DMS53 (cell line): ENCODE measurements around the gene GPR35.
A peak's percentile ranks its signal among the peaks of the same experiment; 100 is the strongest.

ENCODE experiments used
- DNase-seq: peaks from one replicate; lab custom pipeline; 2025; lab: John Stamatoyannopoulos, UW

Gene GPR35

DNA sequence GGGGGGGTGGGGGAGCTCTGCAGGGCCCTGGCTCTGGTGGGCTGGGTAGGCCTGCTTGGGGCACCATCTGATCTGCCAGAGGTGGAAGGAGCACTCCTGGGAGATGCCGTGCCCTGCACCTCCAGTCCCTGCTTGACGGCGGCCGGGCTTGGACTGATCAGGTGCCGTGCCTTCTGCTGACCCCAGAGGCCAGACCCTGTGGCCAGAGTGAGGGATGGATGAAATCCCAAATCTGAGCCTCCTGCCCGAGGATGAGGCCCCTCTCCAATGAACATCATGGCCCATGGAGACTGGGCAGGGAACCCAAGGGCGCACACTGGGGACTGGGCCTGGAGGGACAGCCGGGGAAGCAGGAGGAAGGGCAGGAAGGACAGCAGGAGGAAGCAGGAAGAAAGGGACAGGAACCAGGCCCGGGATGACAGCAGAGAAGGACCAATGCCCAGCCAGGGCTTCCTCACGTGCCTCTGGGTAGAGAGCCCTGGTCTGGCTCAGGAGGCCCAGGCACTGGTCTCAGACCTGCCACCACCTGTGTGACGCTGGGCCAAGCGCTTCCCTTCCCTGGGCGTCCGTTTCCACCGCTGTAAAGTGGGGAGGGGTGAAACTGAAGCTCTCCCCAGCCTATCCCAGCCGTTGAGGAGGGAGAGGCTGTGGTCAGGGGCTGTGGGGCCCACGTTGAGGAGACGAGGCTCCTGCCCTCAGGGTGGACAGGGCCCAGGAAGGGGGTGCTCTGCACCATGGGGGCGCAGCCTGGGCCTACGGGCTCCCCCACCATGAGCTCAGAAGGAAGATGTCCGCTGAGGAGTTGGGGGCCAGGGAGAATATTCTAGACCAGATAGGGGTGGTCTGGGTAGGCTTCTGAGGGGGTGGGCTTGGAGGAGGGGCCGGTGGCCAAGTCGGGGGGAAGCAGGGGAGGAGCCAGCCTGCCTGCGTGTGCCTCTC lies 1.0 kb upstream of the GPR35 start:
- DNase-seq, result peak; percentile 42

GRCh38 chr2:240626531-240627300 lies 1.4 kb downstream of the GPR35 start:
- DNase-seq, result no peak

DNA sequence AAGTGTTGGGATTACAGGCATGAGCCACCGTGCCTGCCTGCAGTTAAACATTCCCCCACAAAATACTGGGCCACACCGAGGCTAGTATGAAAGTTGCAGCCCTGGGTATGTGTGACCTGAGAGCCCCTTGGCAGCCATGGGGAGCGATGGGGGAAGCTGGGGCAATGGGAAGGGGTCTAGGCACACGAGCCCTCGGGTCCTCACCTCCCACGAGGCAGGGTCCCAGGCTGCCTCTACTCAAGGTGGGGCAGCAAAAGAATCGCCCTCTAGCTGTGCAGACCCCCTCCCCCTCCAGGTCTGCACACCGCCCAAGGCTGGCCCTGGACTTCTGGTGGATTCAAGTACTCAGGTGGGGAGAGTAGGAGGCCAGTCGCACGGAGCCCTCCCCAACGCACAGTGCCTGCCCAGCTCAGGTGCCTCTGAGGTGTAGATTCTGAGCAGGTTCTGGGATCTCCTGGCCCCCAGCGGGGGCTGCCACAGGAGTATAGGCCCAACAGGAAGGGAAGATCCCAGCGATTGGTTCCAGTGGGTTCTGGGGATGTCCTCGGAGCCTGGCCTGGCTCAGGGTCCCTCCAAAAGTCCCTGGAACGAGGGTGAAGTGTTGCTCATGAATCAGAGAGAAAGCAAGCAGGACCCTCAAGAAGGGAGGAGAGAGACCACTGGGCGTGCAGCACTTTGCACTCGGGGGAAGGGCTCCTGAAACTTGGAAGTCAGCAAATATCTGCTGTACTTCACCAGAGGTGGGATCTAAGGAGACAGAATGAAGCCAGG lies 2.6 kb downstream of the GPR35 start:
- no peak for DNase-seq

- DNase-seq, result no peak
Observed at GRCh38 chr2:240628507-240628807, 3.2 kb downstream of the GPR35 start.

DNA sequence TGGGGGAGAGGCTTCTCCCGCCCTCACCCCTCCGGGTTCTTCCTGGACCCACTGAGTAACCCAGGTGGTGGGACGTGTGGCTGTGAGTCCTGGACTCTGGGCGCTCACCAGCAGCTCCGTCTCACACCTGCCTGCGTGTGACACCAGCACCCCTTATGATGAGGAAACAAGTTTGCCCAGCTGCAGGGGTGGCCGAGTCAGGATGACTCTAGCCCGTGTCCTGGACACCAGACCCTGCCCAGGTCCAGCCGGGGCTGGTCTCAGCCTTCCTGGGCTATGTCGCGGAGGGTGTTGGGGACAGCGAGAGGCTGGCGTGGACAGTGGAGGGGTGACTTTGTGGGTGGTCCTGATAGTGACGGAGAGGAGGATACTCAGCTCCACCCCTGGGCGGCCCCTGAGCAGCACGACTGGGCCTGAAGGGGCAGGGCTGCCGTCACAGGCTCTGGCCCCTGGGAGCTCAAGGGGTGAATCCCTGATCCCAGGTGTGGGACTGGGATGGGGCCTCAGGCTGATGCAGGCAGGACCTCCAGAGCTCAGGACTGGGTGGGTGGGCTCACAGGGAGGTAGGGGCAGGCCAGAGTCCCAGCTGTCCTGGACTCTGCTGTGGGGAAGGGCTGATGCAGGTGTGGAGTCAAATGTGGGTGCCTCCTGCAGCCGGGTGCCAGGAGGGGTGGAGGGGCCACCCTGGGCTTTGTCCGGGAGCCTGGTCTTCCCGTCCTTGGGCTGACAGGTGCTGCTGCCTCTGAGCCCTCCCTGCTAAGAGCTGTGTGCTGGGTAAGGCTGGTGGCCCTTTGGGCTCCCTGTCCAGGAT lies 3.7 kb downstream of the GPR35 start:
- no peak for DNase-seq

DNA sequence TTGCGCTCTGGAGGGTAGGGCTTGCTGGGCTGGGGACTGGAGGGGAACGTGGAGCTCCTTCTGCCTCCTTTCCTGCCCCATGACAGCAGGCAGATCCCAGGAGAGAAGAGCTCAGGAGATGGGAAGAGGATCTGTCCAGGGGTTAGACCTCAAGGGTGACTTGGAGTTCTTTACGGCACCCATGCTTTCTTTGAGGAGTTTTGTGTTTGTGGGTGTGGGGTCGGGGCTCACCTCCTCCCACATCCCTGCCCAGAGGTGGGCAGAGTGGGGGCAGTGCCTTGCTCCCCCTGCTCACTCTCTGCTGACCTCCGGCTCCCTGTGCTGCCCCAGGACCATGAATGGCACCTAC lies 4.3 kb downstream of the GPR35 start:
- DNase-seq, result no peak

DNA sequence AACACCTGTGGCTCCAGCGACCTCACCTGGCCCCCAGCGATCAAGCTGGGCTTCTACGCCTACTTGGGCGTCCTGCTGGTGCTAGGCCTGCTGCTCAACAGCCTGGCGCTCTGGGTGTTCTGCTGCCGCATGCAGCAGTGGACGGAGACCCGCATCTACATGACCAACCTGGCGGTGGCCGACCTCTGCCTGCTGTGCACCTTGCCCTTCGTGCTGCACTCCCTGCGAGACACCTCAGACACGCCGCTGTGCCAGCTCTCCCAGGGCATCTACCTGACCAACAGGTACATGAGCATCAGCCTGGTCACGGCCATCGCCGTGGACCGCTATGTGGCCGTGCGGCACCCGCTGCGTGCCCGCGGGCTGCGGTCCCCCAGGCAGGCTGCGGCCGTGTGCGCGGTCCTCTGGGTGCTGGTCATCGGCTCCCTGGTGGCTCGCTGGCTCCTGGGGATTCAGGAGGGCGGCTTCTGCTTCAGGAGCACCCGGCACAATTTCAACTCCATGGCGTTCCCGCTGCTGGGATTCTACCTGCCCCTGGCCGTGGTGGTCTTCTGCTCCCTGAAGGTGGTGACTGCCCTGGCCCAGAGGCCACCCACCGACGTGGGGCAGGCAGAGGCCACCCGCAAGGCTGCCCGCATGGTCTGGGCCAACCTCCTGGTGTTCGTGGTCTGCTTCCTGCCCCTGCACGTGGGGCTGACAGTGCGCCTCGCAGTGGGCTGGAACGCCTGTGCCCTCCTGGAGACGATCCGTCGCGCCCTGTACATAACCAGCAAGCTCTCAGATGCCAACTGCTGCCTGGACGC lies 4.9 kb downstream of the GPR35 start:
- no peak for DNase-seq

DNA sequence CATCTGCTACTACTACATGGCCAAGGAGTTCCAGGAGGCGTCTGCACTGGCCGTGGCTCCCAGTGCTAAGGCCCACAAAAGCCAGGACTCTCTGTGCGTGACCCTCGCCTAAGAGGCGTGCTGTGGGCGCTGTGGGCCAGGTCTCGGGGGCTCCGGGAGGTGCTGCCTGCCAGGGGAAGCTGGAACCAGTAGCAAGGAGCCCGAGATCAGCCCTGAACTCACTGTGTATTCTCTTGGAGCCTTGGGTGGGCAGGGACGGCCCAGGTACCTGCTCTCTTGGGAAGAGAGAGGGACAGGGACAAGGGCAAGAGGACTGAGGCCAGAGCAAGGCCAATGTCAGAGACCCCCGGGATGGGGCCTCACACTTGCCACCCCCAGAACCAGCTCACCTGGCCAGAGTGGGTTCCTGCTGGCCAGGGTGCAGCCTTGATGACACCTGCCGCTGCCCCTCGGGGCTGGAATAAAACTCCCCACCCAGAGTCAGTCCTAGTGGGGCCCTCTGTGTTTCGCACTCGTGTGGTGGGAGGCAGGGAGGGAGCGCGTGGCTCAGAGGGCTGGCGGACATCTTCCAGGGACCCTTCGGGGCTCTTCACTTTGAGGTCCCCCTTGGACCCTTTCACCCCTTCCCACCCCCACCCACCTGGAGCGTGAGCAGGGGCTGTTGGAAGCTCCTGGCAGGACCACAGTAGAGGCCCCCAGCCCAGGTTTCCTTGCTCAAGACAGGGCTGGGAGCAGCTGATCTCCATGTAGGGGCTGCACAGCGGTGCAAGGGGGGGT lies 5.7 kb downstream of the GPR35 start:
- DNase-seq, result no peak

GRCh38 chr2:240631548-240632305 lies 6.4 kb downstream of the GPR35 start:
- no peak for DNase-seq

DNA sequence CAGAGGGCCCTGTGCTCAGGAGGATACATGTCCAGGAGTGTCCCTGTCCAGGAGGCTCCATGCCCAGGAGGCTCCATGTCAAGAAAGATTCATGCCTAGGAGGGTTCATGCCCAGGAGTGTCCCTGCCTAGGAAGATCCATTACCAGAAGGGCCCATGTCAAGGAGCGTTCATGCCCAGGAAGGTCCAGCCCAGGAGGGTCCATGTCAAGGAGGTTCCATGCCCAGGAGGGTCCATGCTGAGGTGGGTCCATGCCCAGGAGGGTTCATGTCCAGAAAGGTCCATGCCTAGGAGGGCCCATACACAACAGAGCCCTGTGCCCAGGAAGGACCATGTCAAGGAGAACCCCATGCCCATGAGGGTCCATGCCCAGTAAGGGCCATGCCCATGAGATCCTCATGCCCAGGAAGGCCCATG lies 7.0 kb downstream of the GPR35 start:
- no peak for DNase-seq

DNA sequence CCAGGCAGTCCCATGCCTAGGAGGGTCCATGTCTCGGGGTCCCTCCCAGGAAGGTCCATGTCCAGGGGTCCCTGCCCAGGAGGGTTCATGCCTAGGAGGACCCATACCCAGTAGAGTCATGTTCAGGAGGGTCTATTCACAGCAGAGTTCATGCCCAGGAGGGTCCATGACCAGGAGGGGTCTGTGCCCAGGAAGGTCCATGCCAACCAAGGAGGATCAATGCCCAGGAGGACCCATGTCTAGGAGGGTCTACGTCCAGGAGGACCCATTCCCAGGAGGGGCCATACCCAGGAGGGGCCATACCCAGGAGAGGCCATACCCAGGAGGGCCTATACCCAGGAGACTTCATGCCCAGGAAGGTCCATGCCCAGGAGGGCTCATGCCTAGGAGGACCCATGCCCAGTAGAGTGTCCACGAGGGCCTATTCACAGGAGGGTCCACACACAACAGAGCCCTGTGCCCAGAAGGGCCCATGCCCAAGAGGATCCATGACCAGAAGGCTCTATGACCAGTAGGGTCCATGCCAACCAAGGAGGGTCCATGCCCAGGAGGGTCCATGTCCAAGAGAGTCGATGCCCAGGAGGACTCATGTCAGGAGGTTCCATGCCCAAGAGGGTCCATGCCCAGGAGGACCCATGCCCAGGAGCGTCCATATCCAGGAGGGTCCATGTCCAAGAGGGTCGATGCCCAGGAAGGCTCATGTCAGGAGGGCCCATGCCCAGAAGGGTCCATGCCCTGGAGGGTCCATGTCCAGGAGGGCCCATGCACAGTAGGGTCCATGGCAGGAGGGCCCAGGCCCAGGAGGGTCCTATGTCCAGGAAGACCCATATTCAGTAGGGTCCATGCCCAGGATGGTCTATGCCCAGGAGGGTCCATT lies 10.1 kb downstream of the GPR35 start:
- DNase-seq, result no peak

- DNase-seq, result no peak
Observed at GRCh38 chr2:240635998-240636547, 10.8 kb downstream of the GPR35 start.

DNA sequence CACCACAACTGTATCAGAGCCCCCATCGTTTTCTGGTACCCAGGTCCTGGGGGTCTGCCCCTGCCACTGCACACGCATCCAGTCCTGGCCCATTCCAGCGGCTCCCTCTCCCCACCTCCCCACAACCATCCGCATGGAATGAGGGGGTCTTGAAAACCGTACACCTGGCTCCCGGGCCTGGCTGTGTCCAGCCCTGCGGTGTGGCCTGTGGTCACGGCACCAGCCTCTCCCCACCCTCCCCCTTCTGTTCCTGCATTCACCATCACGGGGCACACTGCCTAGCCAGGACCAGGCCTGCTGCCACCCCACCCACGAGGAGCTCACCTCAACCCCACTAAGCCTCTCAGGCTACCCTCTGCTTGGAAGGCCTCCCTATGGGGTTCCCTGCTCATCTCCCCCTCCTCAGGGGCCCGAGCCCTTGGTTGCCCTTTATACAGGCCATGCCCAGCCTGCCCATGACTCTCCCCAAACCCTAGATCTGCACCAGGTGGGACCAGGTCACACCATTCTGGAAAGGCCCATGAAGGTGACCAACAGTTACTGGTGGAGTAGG lies 11.4 kb downstream of the GPR35 start:
- no peak for DNase-seq

DNA sequence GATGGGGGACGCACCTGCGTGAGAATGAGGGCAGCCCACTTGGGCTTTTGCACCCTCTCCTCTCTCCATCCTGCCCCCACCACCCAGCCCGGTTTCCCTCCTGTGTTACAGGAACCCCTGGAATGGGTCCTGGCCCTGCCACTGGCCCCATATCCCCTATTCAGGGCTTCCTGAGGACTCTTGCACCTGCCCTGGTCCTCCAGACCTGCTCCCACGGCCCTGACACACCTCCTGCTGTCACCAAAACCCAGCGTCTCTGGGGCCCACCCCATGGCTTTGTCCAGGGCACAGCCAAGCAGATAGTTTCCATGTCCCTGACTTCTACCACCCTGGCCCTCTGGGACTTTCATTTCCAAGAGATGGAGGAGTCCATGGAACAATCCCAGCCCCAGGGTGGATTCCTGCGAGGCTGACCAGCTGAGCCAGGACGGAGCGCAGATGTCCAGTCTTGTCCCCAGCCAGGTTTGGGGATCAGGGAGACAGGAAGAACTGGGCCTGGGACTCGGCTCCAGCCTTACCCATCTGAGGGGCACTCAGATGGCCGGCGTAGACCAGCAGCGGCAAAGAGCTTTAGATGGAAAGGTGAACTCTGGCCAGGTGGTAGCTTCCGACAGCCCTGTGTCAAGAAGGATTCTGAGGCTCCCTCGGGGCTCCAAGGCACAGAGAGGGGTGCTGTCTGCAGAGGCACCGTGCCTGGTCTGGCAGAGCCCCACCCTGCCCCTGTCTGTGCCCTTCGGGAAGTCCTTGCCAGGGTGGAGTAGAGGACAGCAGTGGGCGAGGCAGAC lies 12.0 kb downstream of the GPR35 start:
- DNase-seq, result no peak

DNA sequence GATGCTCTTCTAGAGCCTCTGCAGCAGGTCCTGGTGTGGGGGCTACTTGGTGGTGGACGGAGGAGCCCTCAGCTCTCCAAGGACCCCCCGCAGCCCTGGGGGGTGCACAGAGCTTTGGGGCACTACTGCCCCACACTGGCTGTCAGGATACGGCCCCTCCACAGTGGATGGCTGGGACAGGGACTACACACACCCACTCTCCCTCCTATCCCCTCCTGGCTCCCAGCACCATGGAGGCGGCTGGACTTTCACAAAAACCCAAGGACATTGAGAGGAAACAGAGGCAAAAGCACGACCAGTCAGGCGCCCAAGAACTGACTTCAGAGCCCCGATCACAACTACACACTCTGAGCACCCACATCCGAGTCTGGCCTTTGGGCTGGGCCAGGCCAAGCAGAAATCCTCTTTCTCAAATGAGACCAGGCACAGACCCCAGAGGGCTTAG lies 12.6 kb downstream of the GPR35 start:
- no peak for DNase-seq

DNA sequence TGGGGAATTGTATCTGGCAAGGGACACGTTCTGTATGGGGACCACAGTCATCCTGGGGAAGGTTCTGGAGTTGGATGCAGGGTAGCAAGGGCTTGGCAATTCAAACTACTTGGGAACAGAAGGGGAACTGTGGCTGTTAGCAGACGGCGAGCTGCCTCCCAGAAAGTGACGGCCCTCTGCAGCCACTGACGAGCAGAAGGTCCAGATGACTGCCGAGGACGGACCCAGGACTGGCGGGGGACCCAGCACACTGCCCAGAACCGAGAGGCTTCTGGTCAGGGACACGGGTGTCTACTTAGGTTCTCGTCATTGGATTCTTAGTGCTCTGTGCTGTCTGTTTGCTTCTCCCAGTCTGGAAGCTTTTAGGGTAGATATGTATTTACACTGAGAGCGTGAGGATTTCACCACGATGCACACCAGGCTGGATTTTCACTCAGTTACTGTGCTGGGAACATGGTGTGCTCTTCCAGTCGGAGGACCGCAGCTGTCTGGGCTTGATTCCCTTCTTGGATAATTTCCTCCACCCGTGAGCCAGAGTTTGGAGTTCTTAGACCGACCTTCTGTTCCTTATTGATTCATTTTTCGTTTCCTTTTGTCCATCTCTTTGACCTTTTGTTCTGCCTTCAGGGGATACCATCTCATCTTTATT lies 13.4 kb downstream of the GPR35 start:
- no peak for DNase-seq
